Measurements from ENCODE around the gene PTPRA. TPM values are rescaled to one million over a fixed set of nuclear protein-coding genes. Genes with fewer than 3 reads are reported as not detected.

The PTPRA gene
- total RNA-seq, 1 experiment from 2014 or later = 29.3 TPM

DNA sequence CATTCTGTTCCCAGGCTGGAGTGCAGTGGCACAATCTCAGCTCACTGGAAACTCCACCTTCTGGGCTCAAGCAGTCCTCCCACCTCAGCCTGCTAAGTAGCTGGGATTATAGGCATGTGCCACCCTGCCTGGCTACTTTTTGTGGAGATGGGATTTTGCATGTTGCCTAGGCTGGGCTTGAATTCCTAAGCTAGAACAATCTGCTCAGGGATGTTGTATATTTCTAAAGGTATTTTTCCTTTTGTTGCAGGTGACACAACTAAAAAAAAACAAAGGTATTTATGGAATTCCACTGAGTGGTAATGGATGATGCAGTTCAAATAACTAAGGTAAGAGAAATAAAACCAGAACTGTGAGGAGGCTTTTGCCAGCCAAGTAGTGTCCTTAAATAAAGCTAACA, 49.7 kb downstream of the PTPRA start:
- BruUV-seq (replicated peaks) = no TSS peak
- Mint-ChIP-seq H3K4me3 (ENCODE audit: unreplicated experiment) (no peak overlapping the region), H3K27ac (ENCODE audit: low read depth, unreplicated experiment) (no peak overlapping the region), H3K4me1 (ENCODE audit: insufficient read depth, unreplicated experiment) (peaks cover 10% of the 10 kb centered on the region), H3K9me3 (ENCODE audit: unreplicated experiment) (no peaks in the 10 kb centered on the region), H3K27me3 (ENCODE audit: insufficient read depth, unreplicated experiment) (no peaks in the 10 kb centered on the region), H3K36me3 (ENCODE audit: insufficient read depth, unreplicated experiment) (peaks cover 26% of the 10 kb centered on the region)
- intact Hi-C loops (cut with micrococcal nuclease) = no loop called here
- TF ChIP-seq, protein P1, sequence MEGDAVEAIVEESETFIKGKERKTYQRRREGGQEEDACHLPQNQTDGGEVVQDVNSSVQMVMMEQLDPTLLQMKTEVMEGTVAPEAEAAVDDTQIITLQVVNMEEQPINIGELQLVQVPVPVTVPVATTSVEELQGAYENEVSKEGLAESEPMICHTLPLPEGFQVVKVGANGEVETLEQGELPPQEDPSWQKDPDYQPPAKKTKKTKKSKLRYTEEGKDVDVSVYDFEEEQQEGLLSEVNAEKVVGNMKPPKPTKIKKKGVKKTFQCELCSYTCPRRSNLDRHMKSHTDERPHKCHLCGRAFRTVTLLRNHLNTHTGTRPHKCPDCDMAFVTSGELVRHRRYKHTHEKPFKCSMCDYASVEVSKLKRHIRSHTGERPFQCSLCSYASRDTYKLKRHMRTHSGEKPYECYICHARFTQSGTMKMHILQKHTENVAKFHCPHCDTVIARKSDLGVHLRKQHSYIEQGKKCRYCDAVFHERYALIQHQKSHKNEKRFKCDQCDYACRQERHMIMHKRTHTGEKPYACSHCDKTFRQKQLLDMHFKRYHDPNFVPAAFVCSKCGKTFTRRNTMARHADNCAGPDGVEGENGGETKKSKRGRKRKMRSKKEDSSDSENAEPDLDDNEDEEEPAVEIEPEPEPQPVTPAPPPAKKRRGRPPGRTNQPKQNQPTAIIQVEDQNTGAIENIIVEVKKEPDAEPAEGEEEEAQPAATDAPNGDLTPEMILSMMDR (IDR thresholded peaks at IDR 0.05; ENCODE audit: unreplicated experiment) = no peak
- no peak for DNase-seq (ENCODE audit: unreplicated experiment)
- ChIA-PET POLR2A (interaction anchor here (1.1 kb wide), 2 partner anchors 10 to 14 kb away, joined by 3 read pairs; no protein-coding TSS in a partner anchor), CTCF (interaction anchor here (0.7 to 2.1 kb wide), 4 partner anchors 9 to 89 kb away, joined by 3 to 9 read pairs (median 5); no protein-coding TSS in a partner anchor)

DNA sequence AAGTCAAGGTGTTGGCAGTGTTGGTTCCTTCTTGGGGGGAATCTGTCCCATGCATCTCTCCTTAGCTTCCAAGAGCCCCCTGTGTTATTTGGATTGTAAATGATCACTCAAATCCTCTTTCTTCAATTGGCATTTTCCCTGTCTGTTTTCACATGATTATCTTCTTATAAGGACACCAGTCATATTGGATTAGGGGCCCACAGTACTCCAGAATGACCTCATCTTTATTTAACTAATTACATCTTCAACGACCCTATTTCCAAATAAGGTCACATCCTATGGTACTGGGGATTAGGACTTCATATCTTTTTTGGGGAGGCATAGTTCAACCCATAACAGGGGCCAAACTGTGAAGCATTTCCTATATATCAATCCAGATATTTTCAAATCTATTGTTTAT, 57.3 kb downstream of the PTPRA start:
- BruUV-seq (replicated peaks) = no TSS peak
- no peaks in the 10 kb centered on the region for H3K4me1 Mint-ChIP-seq (ENCODE audit: insufficient read depth, unreplicated experiment)
- no peak overlapping the region for H3K27ac Mint-ChIP-seq (ENCODE audit: low read depth, unreplicated experiment)
- intact Hi-C loops (cut with micrococcal nuclease) = no loop called here
- no peak overlapping the region for H3K4me3 Mint-ChIP-seq (ENCODE audit: unreplicated experiment)
- CTCF ChIA-PET = no interaction called here
- H3K27me3 Mint-ChIP-seq (ENCODE audit: insufficient read depth, unreplicated experiment) = no peaks in the 10 kb centered on the region
- POLR2A ChIA-PET = no interaction called here
- peaks cover 19% of the 10 kb centered on the region for H3K36me3 Mint-ChIP-seq (ENCODE audit: insufficient read depth, unreplicated experiment)
- DNase-seq (ENCODE audit: unreplicated experiment) = no peak
- no peaks in the 10 kb centered on the region for H3K9me3 Mint-ChIP-seq (ENCODE audit: unreplicated experiment)
- TF ChIP-seq, protein P1 (IDR thresholded peaks at IDR 0.05; ENCODE audit: unreplicated experiment) = no peak

DNA sequence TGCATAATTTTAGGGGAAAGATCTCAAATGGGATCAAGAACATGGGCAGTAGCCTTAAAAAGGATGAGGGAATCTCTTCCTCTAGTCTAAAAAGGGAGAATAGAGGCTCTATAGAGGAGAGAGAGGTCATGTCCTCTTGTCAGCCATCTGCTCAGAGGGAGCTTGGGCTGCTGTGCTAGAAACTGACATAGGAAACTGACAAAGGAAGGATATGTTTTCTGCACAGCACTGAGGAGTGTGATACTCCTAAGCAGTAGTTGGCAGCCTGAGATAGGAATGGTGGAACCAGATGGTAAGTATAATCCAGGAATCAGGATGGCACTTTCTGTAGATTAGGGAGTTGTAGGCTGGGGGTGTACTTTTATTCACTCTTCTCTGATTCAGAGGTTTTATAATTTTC, 59.2 kb downstream of the PTPRA start:
- TF ChIP-seq, protein P1 (IDR thresholded peaks at IDR 0.05; ENCODE audit: unreplicated experiment) = no peak

DNA sequence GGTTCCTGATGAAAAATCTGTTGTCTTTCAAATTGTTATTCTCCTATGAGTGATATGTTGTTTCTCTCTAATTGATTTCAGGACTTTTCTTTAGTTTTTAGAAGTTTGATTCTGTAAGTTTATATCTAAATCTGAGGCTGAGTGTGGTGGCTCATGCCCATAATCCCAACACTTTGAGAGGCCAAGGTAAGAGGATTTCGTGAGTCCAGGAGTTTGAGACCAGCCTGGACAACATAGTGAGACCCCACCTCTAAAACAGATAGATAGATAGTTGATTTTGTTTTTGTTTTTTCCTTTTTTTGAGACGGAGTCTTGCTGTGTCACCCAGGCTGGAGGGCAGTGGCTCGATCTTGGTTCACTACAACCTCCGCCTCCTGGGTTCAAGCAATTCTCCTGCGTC, 64.6 kb downstream of the PTPRA start:
- no peak for DNase-seq (ENCODE audit: unreplicated experiment)
- peaks cover 13% of the 10 kb centered on the region for H3K36me3 Mint-ChIP-seq (ENCODE audit: insufficient read depth, unreplicated experiment)
- ChIA-PET CTCF (interaction anchor here (0.6 to 0.7 kb wide), 2 partner anchors 303 to 701 kb away, joined by 3 read pairs; no protein-coding TSS in a partner anchor), POLR2A (interaction anchor here (0.7 to 0.8 kb wide), 2 partner anchors 9 to 32 kb away, joined by 3 to 4 read pairs; no protein-coding TSS in a partner anchor)
- no peak overlapping the region for H3K4me3 Mint-ChIP-seq (ENCODE audit: unreplicated experiment)
- no peaks in the 10 kb centered on the region for H3K4me1 Mint-ChIP-seq (ENCODE audit: insufficient read depth, unreplicated experiment)
- intact Hi-C loops (cut with micrococcal nuclease) = no loop called here
- H3K27me3 Mint-ChIP-seq (ENCODE audit: insufficient read depth, unreplicated experiment) = no peaks in the 10 kb centered on the region
- TF ChIP-seq, protein P1 (IDR thresholded peaks at IDR 0.05; ENCODE audit: unreplicated experiment) = no peak
- no peak overlapping the region for H3K27ac Mint-ChIP-seq (ENCODE audit: low read depth, unreplicated experiment)
- BruUV-seq (replicated peaks) = no TSS peak
- no peaks in the 10 kb centered on the region for H3K9me3 Mint-ChIP-seq (ENCODE audit: unreplicated experiment)

More for the DNA sequence above, 59.2 kb downstream of the PTPRA start:
- Mint-ChIP-seq H3K36me3 (ENCODE audit: insufficient read depth, unreplicated experiment) (peaks cover 15% of the 10 kb centered on the region), H3K4me1 (ENCODE audit: insufficient read depth, unreplicated experiment) (no peaks in the 10 kb centered on the region), H3K27ac (ENCODE audit: low read depth, unreplicated experiment) (no peak overlapping the region), H3K4me3 (ENCODE audit: unreplicated experiment) (no peak overlapping the region), H3K27me3 (ENCODE audit: insufficient read depth, unreplicated experiment) (no peaks in the 10 kb centered on the region), H3K9me3 (ENCODE audit: unreplicated experiment) (no peaks in the 10 kb centered on the region)
- POLR2A ChIA-PET = interaction anchor here (0.6 kb wide), 2 partner anchors 63 to 659 kb away, joined by 3 read pairs; no protein-coding TSS in a partner anchor
- CTCF ChIA-PET = interaction anchor here (0.6 to 1.4 kb wide), 3 partner anchors 19 to 384 kb away, joined by 3 read pairs; no protein-coding TSS in a partner anchor
- intact Hi-C loops (cut with micrococcal nuclease) = no loop called here
- no TSS peak for BruUV-seq (replicated peaks)
- no peak for DNase-seq (ENCODE audit: unreplicated experiment)
